Tongue (tissue), 2 donors: Measurements from ENCODE around the gene OR52E4. TPM values are rescaled to one million over a fixed set of nuclear protein-coding genes. Genes with fewer than 3 reads are reported as not detected.

Source experiments
- DNase-seq: peaks from one replicate; pipeline ENCODE4 v3.0.0-alpha.2; 2015
- total RNA-seq: library from RNA; depleted of rRNA; stranded (reverse); fragments of >200 nt; gene quantifications from one replicate; pipeline ENCODE4 v1.2.3, GENCODE V29; 2014

Gene OR52E4
- not detected for total RNA-seq

GRCh38 chr11:5880329-5880728, at the start of gene OR52E4:
TSS of gene OR52E4 (plus strand) at chr11:5880629. CDS start at chr11:5884293, 3,664 bp downstream.
- no peak for DNase-seq

GRCh38 chr11:5831196-5831829, 49.1 kb upstream of the OR52E4 start:
- no peak for DNase-seq

GRCh38 chr11:5833446-5833845, 47.0 kb upstream of the OR52E4 start:
- DNase-seq = no peak

- DNase-seq = no peak
Measured at GRCh38 chr11:5837695-5838094, 42.7 kb upstream of the OR52E4 start.

- DNase-seq = no peak
Measured at GRCh38 chr11:5841797-5842196, 38.6 kb upstream of the OR52E4 start, which contains the start of gene OR52E6. TSS of gene OR52E6 (minus strand) at chr11:5841897. CDS start at chr11:5841897, 0 bp downstream.

- DNase-seq = no peak
Measured at GRCh38 chr11:5846701-5847100, 33.7 kb upstream of the OR52E4 start.

GRCh38 chr11:5847711-5848110, 32.7 kb upstream of the OR52E4 start:
- DNase-seq = no peak

GRCh38 chr11:5851002-5851401, 29.4 kb upstream of the OR52E4 start:
- no peak for DNase-seq

- no peak for DNase-seq
Measured at GRCh38 chr11:5857590-5857989, 22.8 kb upstream of the OR52E4 start, which contains the start of gene OR52E8. TSS of gene OR52E8 (minus strand) at chr11:5857690. CDS start at chr11:5857690, 0 bp downstream.

- DNase-seq = no peak
Measured at GRCh38 chr11:5865826-5866225, 14.6 kb upstream of the OR52E4 start.

GRCh38 chr11:5878564-5878963, 1.9 kb upstream of the OR52E4 start:
- peak; percentile 1 for DNase-seq

GRCh38 chr11:5881756-5882155, 1.3 kb downstream of the OR52E4 start:
- no peak for DNase-seq

GRCh38 chr11:5887172-5887571, 6.7 kb downstream of the OR52E4 start:
- DNase-seq = no peak

- DNase-seq = no peak
Measured at GRCh38 chr11:5887661-5888060, 7.2 kb downstream of the OR52E4 start.

- DNase-seq = peak; percentile 11
Measured at GRCh38 chr11:5891216-5891800, 10.9 kb downstream of the OR52E4 start.

- DNase-seq = no peak
Measured at GRCh38 chr11:5892908-5893307, 12.5 kb downstream of the OR52E4 start, which contains the start of gene OR52E5. TSS of gene OR52E5 (plus strand) at chr11:5893208. CDS start at chr11:5900777, 7,569 bp downstream.

- no peak for DNase-seq
Measured at GRCh38 chr11:5899534-5899933, 19.1 kb downstream of the OR52E4 start.

GRCh38 chr11:5910540-5910939, 30.1 kb downstream of the OR52E4 start:
- no peak for DNase-seq

- no peak for DNase-seq
Measured at GRCh38 chr11:5922749-5923426, 42.5 kb downstream of the OR52E4 start.

GRCh38 chr11:5923427-5923776, 43.0 kb downstream of the OR52E4 start:
- DNase-seq = no peak

GRCh38 chr11:5923794-5924193, 43.4 kb downstream of the OR52E4 start:
- no peak for DNase-seq

- DNase-seq = no peak
Measured at GRCh38 chr11:5928271-5928670, 47.8 kb downstream of the OR52E4 start.

- no peak for DNase-seq
Measured at GRCh38 chr11:5928811-5929210, 48.4 kb downstream of the OR52E4 start.
